K562 (cell line): ENCODE data around the gene ATP2A3.

Experiments
- CBFB ChIP-seq: sonication (generic); formaldehyde crosslinking; IDR thresholded peaks from 2 replicates; pipeline ENCODE4 v1.4.0; 2020; ENCODE audit warnings: mild to moderate bottlenecking, missing genetic modification reagents
- CCAR2 ChIP-seq: fragments of 200-400 bp; formaldehyde crosslinking; IDR thresholded peaks from 2 replicates; pipeline ENCODE4 v1.6.1; 2017; ENCODE audit warnings: mild to moderate bottlenecking, low read depth, low read length
- CHD2 ChIP-seq: IDR thresholded peaks from 2 replicates; pipeline ENCODE4 v1.6.1; 2011; ENCODE audit warnings: low read depth, low read length
- HMG20A ChIP-seq: fragments of 450-650 bp; formaldehyde crosslinking; conservative IDR thresholded peaks from 2 replicates; pipeline ENCODE4 v1.4.0; 2020; ENCODE audit warnings: mild to moderate bottlenecking, mixed read lengths
- HNRNPK ChIP-seq: fragments of 200-400 bp; formaldehyde crosslinking; IDR thresholded peaks from one replicate; pipeline ENCODE4 v1.6.1; 2018; ENCODE audit warnings: mild to moderate bottlenecking, low read depth, low read length; ENCODE audit not compliant: poor library complexity, severe bottlenecking
- MCM5 ChIP-seq: fragments of 450-650 bp; IDR thresholded peaks from 2 replicates; pipeline ENCODE4 v1.6.1; 2016; ENCODE audit warnings: low read depth
- POLR2A ChIP-seq: fragments of 450-650 bp; conservative IDR thresholded peaks from 2 replicates; pipeline ENCODE4 v1.6.1; 2016
- TAF15 ChIP-seq: fragments of 200-400 bp; formaldehyde crosslinking; IDR thresholded peaks from 2 replicates; pipeline ENCODE4 v1.6.1; 2017; ENCODE audit warnings: mild to moderate bottlenecking, low read depth, low read length, moderate library complexity
- YY1 ChIP-seq, 3 experiments: IDR thresholded peaks; 2 replicates each; pipeline ENCODE4 v1.6.1; 2011; ENCODE audit warnings: low read length in 2 of 3, mild to moderate bottlenecking in 2 of 3, moderate library complexity in 2 of 3, borderline replicate concordance in 1 of 3, control low read depth in 1 of 3, low read depth in 1 of 3; ENCODE audit not compliant: insufficient read depth in 3 of 3, insufficient replicate concordance in 2 of 3, control insufficient read depth in 1 of 3, insufficient read length in 1 of 3; ENCODE audit errors: extremely low read depth in 1 of 3
- ZNF239 ChIP-seq: fragments of 250-450 bp; sonication (Bioruptor Pico); IDR thresholded peaks from 2 replicates; pipeline ENCODE4 v1.4.0; 2020; ENCODE audit warnings: mild to moderate bottlenecking

- TF ChIP-seq HNRNPK = no peak
- no peak for TF ChIP-seq HMG20A (CRISPR knock-in tag)
- TF ChIP-seq TAF15 = no peak
- no peak for TF ChIP-seq ZNF239 (CRISPR knock-in tag)
- TF ChIP-seq CBFB (CRISPR knock-in tag) = no peak
- no peak for TF ChIP-seq YY1 (IDR thresholded peaks at IDR 0.05; ENCODE audit: borderline replicate concordance in 1 of 3, control insufficient read depth in 1 of 3, extremely low read depth in 1 of 3, insufficient read depth in 3 of 3, insufficient read length in 1 of 3, insufficient replicate concordance in 2 of 3, low read depth in 1 of 3, low read length in 2 of 3)
- TF ChIP-seq POLR2A = no peak
- TF ChIP-seq MCM5 = no peak
- no peak for TF ChIP-seq CCAR2
- no peak for TF ChIP-seq CHD2
These were observed 82.0 kb downstream of the ATP2A3 start for GRCh38 chr17:3882276-3882675.
